Lung (tissue), 12 donors: ENCODE data around the gene COMMD9. TPM values are rescaled to one million over a fixed set of nuclear protein-coding genes. Genes with fewer than 3 reads are reported as not detected.

Experiments used
- ATAC-seq: fragments of 200-7000 bp; cut with Tn5 transposase; one replicate; pipeline ENCODE4 v1.9.1; 2020; ENCODE audit warnings: moderate number of reproducible peaks; ENCODE audit not compliant: insufficient read depth, low FRiP score
- DNase-seq, 3 donors: peaks; one replicate each; pipeline ENCODE4 v3.0.0-alpha.2; 2013 to 2017
- H3K27ac ChIP-seq, 2 donors: one replicate each; pipeline ENCODE4 v1.5.1; 2013; ENCODE audit warnings: mild to moderate bottlenecking in 2 of 2, moderate library complexity in 2 of 2, control low read depth in 1 of 2, inconsistent platforms in 1 of 2, low read depth in 1 of 2, low read length in 1 of 2
- H3K27me3 ChIP-seq, 3 donors: one replicate each; pipeline ENCODE4 v1.5.1; 2013; ENCODE audit warnings: low read length in 2 of 3; ENCODE audit not compliant: control insufficient read depth in 3 of 3, insufficient read depth in 3 of 3
- H3K36me3 ChIP-seq, 4 donors: one replicate each; pipeline ENCODE4 v1.5.1; 2013; ENCODE audit warnings: low read length in 4 of 4, mild to moderate bottlenecking in 1 of 4, moderate library complexity in 1 of 4; ENCODE audit not compliant: control insufficient read depth in 4 of 4, insufficient read depth in 4 of 4
- H3K4me1 ChIP-seq, 5 donors: one replicate each; pipeline ENCODE4 v1.5.1; 2013; ENCODE audit warnings: low read length in 5 of 5, mild to moderate bottlenecking in 2 of 5, moderate library complexity in 1 of 5; ENCODE audit not compliant: control insufficient read depth in 5 of 5, insufficient read depth in 5 of 5
- H3K4me3 ChIP-seq: one replicate; pipeline ENCODE4 v1.5.1; 2013; ENCODE audit warnings: mild to moderate bottlenecking, control low read depth, moderate library complexity
- H3K9ac ChIP-seq, 2 donors: one replicate each; pipeline ENCODE4 v1.5.1; 2013; ENCODE audit warnings: low read length in 2 of 2, control low read depth in 1 of 2; ENCODE audit not compliant: insufficient read depth in 1 of 2
- H3K9me3 ChIP-seq, 4 donors: one replicate each; pipeline ENCODE4 v1.5.1; 2013; ENCODE audit warnings: low read length in 3 of 4, mild to moderate bottlenecking in 1 of 4, moderate library complexity in 1 of 4; ENCODE audit not compliant: control insufficient read depth in 4 of 4, insufficient read depth in 3 of 4
- WGBS, 2 donors: extraction: QIAGEN DNeasy Blood & Tissue Kit; methylation state at CpG; one replicate each; pipeline ENCODE4 v1.1.7; 2013; 5-methylcytosine and 5-hydroxymethylcytosine counted together
- polyA plus RNA-seq, 2 donors: library from polyadenylated mRNA; stranded (reverse); fragments of 200-250 nt; gene quantifications; one replicate each; pipeline ENCODE4 v1.2.1, GENCODE V29; 2013
- total RNA-seq, 2 donors: library from RNA; depleted of rRNA in 1 of 2; stranded (reverse); fragments of >200 nt in 1 of 2; gene quantifications; one replicate each; pipeline ENCODE4 v1.2.1, GENCODE V29; 2014 to 2021
- TF ChIP-seq, protein P1 (sequence below): IDR thresholded peaks from 2 replicates; pipeline ENCODE4 v1.5.1; 2012; ENCODE audit warnings: mild to moderate bottlenecking; ENCODE audit errors: control extremely low read depth, extremely low read depth
- donor health status: control.
- donor health status: control.
- donor health status: Bipolar disorder and iron deficiency.
- donor health status: healthy.
- donor health status: DM: yes; HTN: yes; CAD: no.

Gene COMMD9
- total and polyA plus RNA-seq, 4 donors, result 41.8 to 66.8 (median 44.6) TPM

- no peak for ATAC-seq
Observed at GRCh38 chr11:36308577-36308976, 19.4 kb upstream of the COMMD9 start.

DNA sequence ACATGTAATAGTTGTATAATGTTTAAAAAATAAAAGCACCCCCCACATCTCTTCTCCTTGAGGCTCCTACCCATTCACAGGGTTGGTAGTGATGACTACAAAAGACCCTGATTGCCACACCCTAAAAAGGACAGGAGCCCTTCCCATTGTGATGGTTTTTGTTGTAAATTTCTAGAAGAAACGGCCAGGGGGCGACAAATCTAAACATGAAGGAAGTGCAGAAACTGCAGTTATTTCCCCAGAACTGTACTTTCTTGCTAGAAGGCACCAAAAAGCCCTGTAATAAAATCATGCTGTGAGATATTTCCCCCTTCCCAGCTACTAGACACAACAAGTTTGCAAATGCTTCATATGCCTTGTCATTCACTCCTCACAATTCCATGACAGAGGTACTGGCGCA lies 17.7 kb upstream of the COMMD9 start:
- ATAC-seq, result no peak
- 42 to 43% methylated on average over 3 of the region's 3 CpGs for WGBS, 2 donors
- Histone ChIP-seq H3K27ac (no peak overlapping the region), H3K9me3 (no peaks in the 10 kb centered on the region), H3K36me3 (no peaks in the 10 kb centered on the region), H3K27me3 (no peaks in the 10 kb centered on the region), H3K4me3 (no peak overlapping the region), H3K9ac (no peak overlapping the region), H3K4me1 (peaks cover 0 to 5% (median 0%) of the 10 kb centered on the region in 5 donors)
- peak; percentile 31 to 69 (median 66) for DNase-seq
- TF ChIP-seq, protein P1, sequence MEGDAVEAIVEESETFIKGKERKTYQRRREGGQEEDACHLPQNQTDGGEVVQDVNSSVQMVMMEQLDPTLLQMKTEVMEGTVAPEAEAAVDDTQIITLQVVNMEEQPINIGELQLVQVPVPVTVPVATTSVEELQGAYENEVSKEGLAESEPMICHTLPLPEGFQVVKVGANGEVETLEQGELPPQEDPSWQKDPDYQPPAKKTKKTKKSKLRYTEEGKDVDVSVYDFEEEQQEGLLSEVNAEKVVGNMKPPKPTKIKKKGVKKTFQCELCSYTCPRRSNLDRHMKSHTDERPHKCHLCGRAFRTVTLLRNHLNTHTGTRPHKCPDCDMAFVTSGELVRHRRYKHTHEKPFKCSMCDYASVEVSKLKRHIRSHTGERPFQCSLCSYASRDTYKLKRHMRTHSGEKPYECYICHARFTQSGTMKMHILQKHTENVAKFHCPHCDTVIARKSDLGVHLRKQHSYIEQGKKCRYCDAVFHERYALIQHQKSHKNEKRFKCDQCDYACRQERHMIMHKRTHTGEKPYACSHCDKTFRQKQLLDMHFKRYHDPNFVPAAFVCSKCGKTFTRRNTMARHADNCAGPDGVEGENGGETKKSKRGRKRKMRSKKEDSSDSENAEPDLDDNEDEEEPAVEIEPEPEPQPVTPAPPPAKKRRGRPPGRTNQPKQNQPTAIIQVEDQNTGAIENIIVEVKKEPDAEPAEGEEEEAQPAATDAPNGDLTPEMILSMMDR, result peak; percentile 13

More at GRCh38 chr11:36308577-36308976, 19.4 kb upstream of the COMMD9 start:
- Histone ChIP-seq H3K9me3 (no peaks in the 10 kb centered on the region), H3K9ac (no peak overlapping the region), H3K27ac (no peak overlapping the region), H3K4me1 (peaks cover 0 to 7% (median 0%) of the 10 kb centered on the region in 5 donors), H3K36me3 (no peaks in the 10 kb centered on the region), H3K4me3 (no peak overlapping the region), H3K27me3 (no peaks in the 10 kb centered on the region)
- TF ChIP-seq, protein P1, result no peak
- WGBS, 2 donors, result 53 to 54% methylated on average over 1 of the region's 1 CpG
- DNase-seq, result no peak

DNA sequence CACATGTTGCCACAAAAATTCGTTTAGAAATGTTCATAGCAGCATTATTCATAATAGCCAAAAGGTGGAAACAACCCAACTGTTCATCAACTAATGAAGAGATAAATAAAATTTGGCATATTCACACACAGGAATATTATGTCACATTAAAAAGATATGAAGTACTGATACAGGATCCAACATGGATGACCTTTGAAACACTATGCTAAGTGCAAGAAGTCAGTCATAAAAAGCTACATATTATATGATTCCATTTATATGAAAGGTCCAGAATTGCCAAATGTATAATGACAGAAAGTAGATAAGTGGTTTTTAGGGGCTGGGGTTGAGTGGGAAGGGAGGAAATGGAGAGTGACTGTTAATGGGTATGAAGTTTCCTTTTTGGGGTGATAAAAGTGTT lies 15.8 kb upstream of the COMMD9 start:
- Histone ChIP-seq H3K4me1 (peaks cover 0 to 10% (median 7%) of the 10 kb centered on the region in 5 donors), H3K27me3 (no peaks in the 10 kb centered on the region), H3K36me3 (no peaks in the 10 kb centered on the region), H3K4me3 (no peak overlapping the region), H3K9ac (no peak overlapping the region), H3K27ac (no peak overlapping the region), H3K9me3 (no peaks in the 10 kb centered on the region)
- ATAC-seq (no peak), DNase-seq (no peak)
- TF ChIP-seq, protein P1, result no peak
- 47 to 69% methylated on average over 1 of the region's 1 CpG for WGBS, 2 donors

DNA sequence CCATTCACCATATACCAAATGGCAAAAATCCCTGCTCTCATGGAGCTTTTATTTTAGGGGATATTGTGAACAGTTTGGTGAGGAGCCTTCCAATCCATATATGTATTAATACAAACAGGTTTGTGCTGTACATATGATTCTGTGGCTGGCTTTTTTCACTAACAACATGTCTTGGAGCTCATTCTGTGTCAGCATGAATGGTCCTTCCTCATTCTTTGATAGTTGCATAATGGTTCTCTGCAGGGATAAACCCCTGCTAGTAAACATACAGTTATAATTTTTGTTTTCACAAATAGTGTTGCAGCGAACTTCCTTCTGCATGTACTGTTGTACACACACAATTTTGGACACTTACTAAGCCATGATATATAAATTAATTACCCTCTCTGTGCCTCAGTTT lies 15.1 kb upstream of the COMMD9 start:
- peaks cover 0 to 10% (median 7%) of the 10 kb centered on the region in 5 donors for H3K4me1 ChIP-seq
- no peaks in the 10 kb centered on the region for H3K9me3 ChIP-seq
- no peaks in the 10 kb centered on the region for H3K27me3 ChIP-seq
- no peak overlapping the region for H3K9ac ChIP-seq
- ATAC-seq (peak; percentile 29), DNase-seq (peak in 1 of 3 donors; percentile 25)
- WGBS, 2 donors, result 39 to 68% methylated on average over 1 of the region's 1 CpG
- no peaks in the 10 kb centered on the region for H3K36me3 ChIP-seq
- TF ChIP-seq, protein P1, result no peak
- no peak overlapping the region for H3K27ac ChIP-seq
- no peak overlapping the region for H3K4me3 ChIP-seq
